Fibroblast of lung (primary cell): ENCODE results near the gene CAVIN2. TPM values are rescaled to one million over a fixed set of nuclear protein-coding genes. Genes with fewer than 3 reads are reported as not detected.

Source experiments
- DNase-seq, 2 donors: peaks; one replicate each; pipeline versions ENCODE4 v3.0.0 to v3.0.0-alpha.2; 2010; ENCODE audit warnings: low read depth in 2 of 2
- H2AFZ ChIP-seq: 2 replicates; pipeline ENCODE4 v1.5.1; 2012; ENCODE audit warnings: low read length, control low read depth, inconsistent platforms
- H3K27ac ChIP-seq: 2 replicates; pipeline ENCODE4 v1.5.1; 2011; ENCODE audit warnings: low read length, control low read depth; ENCODE audit not compliant: insufficient read depth
- H3K27me3 ChIP-seq: 2 replicates; pipeline ENCODE4 v1.5.1; 2011; ENCODE audit warnings: mild to moderate bottlenecking, low read length; ENCODE audit not compliant: control insufficient read depth, insufficient read depth
- H3K36me3 ChIP-seq: 2 replicates; pipeline ENCODE4 v1.5.1; 2011; ENCODE audit warnings: low read length; ENCODE audit not compliant: control insufficient read depth, insufficient read depth
- H3K4me1 ChIP-seq: 2 replicates; pipeline ENCODE4 v1.5.1; 2011; ENCODE audit warnings: low read length; ENCODE audit not compliant: control insufficient read depth, insufficient read depth; ENCODE audit errors: extremely low read depth
- H3K4me2 ChIP-seq: 2 replicates; pipeline ENCODE4 v1.5.1; 2011; ENCODE audit warnings: low read length, control low read depth; ENCODE audit not compliant: insufficient read depth; ENCODE audit errors: extremely low read depth
- H3K4me3 ChIP-seq, 4 experiments: fragments of 200-600 bp in 1 of 4; sonication (generic) in 1 of 4; replicated peaks in 1 of 4; 2 replicates each; pipeline ENCODE4 v1.5.1; 2011 to 2016; ENCODE audit warnings: low read length in 4 of 4, low read depth in 3 of 4, mild to moderate bottlenecking in 3 of 4, control low read depth in 2 of 4, inconsistent platforms in 1 of 4, mixed read lengths in 1 of 4; ENCODE audit not compliant: insufficient read depth in 1 of 4; ENCODE audit errors: control extremely low read depth in 1 of 4
- H3K79me2 ChIP-seq: 2 replicates; pipeline ENCODE4 v1.5.1; 2012; ENCODE audit warnings: mild to moderate bottlenecking, low read length, inconsistent platforms; ENCODE audit not compliant: control insufficient read depth, insufficient read depth
- H3K9ac ChIP-seq: 2 replicates; pipeline ENCODE4 v1.5.1; 2011; ENCODE audit warnings: mild to moderate bottlenecking, low read length, control low read depth; ENCODE audit not compliant: insufficient read depth
- H3K9me3 ChIP-seq: 2 replicates; pipeline ENCODE4 v1.5.1; 2012; ENCODE audit warnings: low read depth, low read length; ENCODE audit not compliant: control insufficient read depth, insufficient read depth
- H4K20me1 ChIP-seq: 2 replicates; pipeline ENCODE4 v1.5.1; 2011; ENCODE audit warnings: low read length; ENCODE audit not compliant: control insufficient read depth, insufficient read depth; ENCODE audit errors: extremely low read depth
- EZH2 ChIP-seq: IDR thresholded peaks from 2 replicates; pipeline ENCODE4 v1.5.1; 2012; ENCODE audit warnings: low read length, control low read depth, mild to moderate bottlenecking; ENCODE audit errors: missing control alignments
- polyA plus RNA-seq, 2 donors: library from polyadenylated mRNA; depleted of rRNA in 1 of 2; stranded (reverse) in 1 of 2; unstranded in 1 of 2; fragments of >200 nt; gene quantifications; 2 replicates each; pipeline ENCODE4 v1.2.1, GENCODE V29; 2011 to 2012; ENCODE audit warnings: missing spikeins in 1 of 2
- total RNA-seq: library from RNA; depleted of rRNA; stranded (reverse); fragments of >200 nt; gene quantifications from 2 replicates; pipeline ENCODE4 v1.2.1, GENCODE V29; 2014
- TF ChIP-seq, protein P1 (sequence below), 2 donors: IDR thresholded peaks in 1 of 2; conservative IDR thresholded peaks in 1 of 2; 1 replicate in 1 of 2; 2 replicates in 1 of 2; pipeline ENCODE4 v1.5.1; 2011 to 2012; ENCODE audit warnings: low read length in 2 of 2, control low read depth in 1 of 2, inconsistent platforms in 1 of 2, low read depth in 1 of 2, mild to moderate bottlenecking in 1 of 2

The CAVIN2 gene
- total and polyA plus RNA-seq, 2 donors (not counting 1 experiment from before 2014, with no cell fraction given), result 25.1 to 28.1 TPM

DNA sequence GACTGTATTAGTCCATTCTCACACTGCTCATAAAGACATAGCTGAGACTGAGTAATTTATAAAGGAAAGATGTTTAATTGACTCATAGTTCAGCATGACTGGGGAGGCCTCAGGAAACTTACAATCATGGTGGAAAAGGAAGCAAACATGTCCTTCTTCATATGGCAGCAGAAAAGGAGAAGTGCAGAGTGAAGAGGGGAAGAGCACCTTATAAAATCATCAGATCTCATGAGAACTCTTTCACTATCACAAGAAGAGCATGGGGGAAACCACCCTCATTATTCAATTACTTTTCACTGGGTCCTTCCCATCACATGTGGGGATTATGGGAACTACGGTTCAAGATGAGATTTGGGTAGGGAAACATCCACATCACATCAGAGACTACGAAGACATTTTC, 43.0 kb upstream of the CAVIN2 start:
- H3K4me3 ChIP-seq, result no peak overlapping the region
- H3K9ac ChIP-seq, result no peak overlapping the region
- no peaks in the 10 kb centered on the region for H3K27me3 ChIP-seq
- H3K36me3 ChIP-seq, result no peaks in the 10 kb centered on the region
- no peak overlapping the region for H3K4me2 ChIP-seq
- no peak overlapping the region for H3K27ac ChIP-seq
- peaks cover under 1% of the 10 kb centered on the region for H3K4me1 ChIP-seq
- H2AFZ ChIP-seq, result no peak overlapping the region
- no peaks in the 10 kb centered on the region for H3K79me2 ChIP-seq
- TF ChIP-seq, protein P1, sequence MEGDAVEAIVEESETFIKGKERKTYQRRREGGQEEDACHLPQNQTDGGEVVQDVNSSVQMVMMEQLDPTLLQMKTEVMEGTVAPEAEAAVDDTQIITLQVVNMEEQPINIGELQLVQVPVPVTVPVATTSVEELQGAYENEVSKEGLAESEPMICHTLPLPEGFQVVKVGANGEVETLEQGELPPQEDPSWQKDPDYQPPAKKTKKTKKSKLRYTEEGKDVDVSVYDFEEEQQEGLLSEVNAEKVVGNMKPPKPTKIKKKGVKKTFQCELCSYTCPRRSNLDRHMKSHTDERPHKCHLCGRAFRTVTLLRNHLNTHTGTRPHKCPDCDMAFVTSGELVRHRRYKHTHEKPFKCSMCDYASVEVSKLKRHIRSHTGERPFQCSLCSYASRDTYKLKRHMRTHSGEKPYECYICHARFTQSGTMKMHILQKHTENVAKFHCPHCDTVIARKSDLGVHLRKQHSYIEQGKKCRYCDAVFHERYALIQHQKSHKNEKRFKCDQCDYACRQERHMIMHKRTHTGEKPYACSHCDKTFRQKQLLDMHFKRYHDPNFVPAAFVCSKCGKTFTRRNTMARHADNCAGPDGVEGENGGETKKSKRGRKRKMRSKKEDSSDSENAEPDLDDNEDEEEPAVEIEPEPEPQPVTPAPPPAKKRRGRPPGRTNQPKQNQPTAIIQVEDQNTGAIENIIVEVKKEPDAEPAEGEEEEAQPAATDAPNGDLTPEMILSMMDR (conservative IDR thresholded peaks at IDR 0.05 in 1 of 2, IDR thresholded peaks at IDR 0.05 in 1 of 2; ENCODE audit: low read depth in 1 of 2, low read length in 2 of 2), result no peak
- TF ChIP-seq EZH2, result no peak
- no peaks in the 10 kb centered on the region for H3K9me3 ChIP-seq
- H4K20me1 ChIP-seq, result no peaks in the 10 kb centered on the region
- no peak for DNase-seq

DNA sequence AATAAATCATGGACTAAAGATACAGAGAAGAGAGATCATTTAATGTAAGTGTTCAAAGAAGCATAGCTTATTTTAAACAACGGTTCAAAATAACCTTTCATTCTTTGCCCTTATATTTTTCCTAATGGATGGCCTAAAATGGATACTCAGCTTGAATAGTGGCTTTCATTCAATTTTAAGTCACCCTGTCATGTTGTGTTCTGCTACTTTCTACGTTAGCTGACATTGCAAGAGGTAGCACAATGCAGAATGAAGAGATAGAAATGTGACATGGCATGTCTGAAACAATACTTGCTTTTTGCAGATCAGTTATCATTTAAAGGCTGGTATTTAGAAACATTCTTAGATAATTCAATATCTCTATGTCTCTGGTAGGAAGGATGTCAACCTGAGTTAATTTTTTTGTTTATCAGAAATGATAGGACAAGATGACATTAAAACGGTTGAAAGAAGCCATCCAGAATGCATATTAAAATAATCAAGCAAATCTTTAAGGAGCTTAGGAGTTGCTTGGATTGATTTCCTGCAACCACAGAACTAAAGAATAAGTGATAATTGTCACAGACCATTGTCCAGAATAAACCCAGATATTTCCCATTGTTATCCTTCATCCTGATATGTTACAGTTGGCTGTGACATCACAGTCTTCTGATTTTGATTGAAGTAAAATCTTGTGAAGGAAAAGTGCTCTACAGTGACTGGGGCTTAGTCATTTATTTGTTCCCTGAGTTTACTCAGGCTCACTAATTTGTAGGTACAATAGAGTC, 41.7 kb upstream of the CAVIN2 start:
- no peaks in the 10 kb centered on the region for H3K9me3 ChIP-seq
- no peak for DNase-seq
- no peaks in the 10 kb centered on the region for H3K27me3 ChIP-seq
- no peak overlapping the region for H3K4me2 ChIP-seq
- TF ChIP-seq EZH2, result no peak
- TF ChIP-seq, protein P1 (conservative IDR thresholded peaks at IDR 0.05 in 1 of 2, IDR thresholded peaks at IDR 0.05 in 1 of 2; ENCODE audit: low read depth in 1 of 2, low read length in 2 of 2), result no peak
- no peak overlapping the region for H3K9ac ChIP-seq
- no peak overlapping the region for H3K27ac ChIP-seq
- H3K36me3 ChIP-seq, result no peaks in the 10 kb centered on the region
- no peaks in the 10 kb centered on the region for H3K79me2 ChIP-seq
- H3K4me1 ChIP-seq, result no peaks in the 10 kb centered on the region
- H4K20me1 ChIP-seq, result no peaks in the 10 kb centered on the region
- no peak overlapping the region for H2AFZ ChIP-seq
- H3K4me3 ChIP-seq, result no peak overlapping the region

DNA sequence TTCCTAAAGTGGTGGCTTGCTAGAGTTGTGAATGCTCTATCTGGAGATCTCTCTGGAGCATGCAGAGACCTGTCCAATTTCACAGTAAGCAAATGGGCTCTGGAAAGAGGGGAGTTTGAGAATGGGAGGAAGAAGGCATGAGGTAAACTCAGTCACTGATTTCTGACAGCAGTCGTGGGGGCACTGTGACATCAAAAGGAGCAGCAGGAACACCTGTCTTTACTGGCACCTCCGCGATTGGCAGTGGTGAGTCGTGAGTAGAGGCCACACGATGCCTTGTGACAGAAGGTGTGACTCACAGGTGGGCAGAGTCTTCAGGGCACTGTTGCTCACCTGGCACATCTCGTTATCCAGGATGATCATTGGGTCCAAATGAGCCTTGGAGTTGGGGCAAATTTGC, 38.8 kb upstream of the CAVIN2 start:
- H3K27ac ChIP-seq, result no peak overlapping the region
- H3K27me3 ChIP-seq, result no peaks in the 10 kb centered on the region
- TF ChIP-seq, protein P1 (conservative IDR thresholded peaks at IDR 0.05 in 1 of 2, IDR thresholded peaks at IDR 0.05 in 1 of 2; ENCODE audit: low read depth in 1 of 2, low read length in 2 of 2), result no peak
- TF ChIP-seq EZH2, result no peak
- no peak overlapping the region for H2AFZ ChIP-seq
- H3K4me3 ChIP-seq, result no peak overlapping the region
- H3K36me3 ChIP-seq, result no peaks in the 10 kb centered on the region
- no peak overlapping the region for H3K9ac ChIP-seq
- no peaks in the 10 kb centered on the region for H3K9me3 ChIP-seq
- no peaks in the 10 kb centered on the region for H3K4me1 ChIP-seq
- H3K79me2 ChIP-seq, result no peaks in the 10 kb centered on the region
- no peak for DNase-seq
- H3K4me2 ChIP-seq, result no peak overlapping the region
- no peaks in the 10 kb centered on the region for H4K20me1 ChIP-seq
